HCT116 (cell line): ENCODE measurements around the gene STAG1. TPM values are rescaled to one million over a fixed set of nuclear protein-coding genes. Genes with fewer than 3 reads are reported as not detected.

Experiments used
- ATAC-seq: fragments of 200-7000 bp; cut with Tn5 transposase; 2 replicates; pipeline ENCODE4 v1.9.1; 2020; ENCODE audit warnings: mild to moderate bottlenecking, moderate library complexity
- BruUV-seq: library from RNA; stranded (reverse); fragments of 400-500 nt; replicated peaks from 2 replicates; lab custom pipeline; 2021; lab: Mats Ljungman, UMichigan
- CTCF ChIA-PET: fragments of 300-600 bp; sonication (Branson Sonifier 250); formaldehyde crosslinking; loops from one replicate; lab custom pipeline; 2021; ENCODE audit warnings: antibody characterized with exemption; lab: Charles Lee
- POLR2A ChIA-PET: fragments of 300-600, 350-600 bp; sonication (Branson Sonifier 250); formaldehyde crosslinking; loops from one replicate; lab custom pipeline; 2021; ENCODE audit warnings: antibody characterized with exemption; lab: Charles Lee
- RAD21 ChIA-PET, 2 experiments: fragments of 300-600 bp; sonication (Branson Sonifier 250); formaldehyde crosslinking; loops; one replicate each; lab custom pipeline; 2023; ENCODE audit warnings: low total read pairs in 2 of 2; ENCODE audit not compliant: uncharacterized antibody in 2 of 2, unreplicated experiment in 2 of 2, low non-redundant PET in 1 of 2; lab: Charles Lee
- DNase-seq: peaks from one replicate; pipeline ENCODE4 v3.0.0-alpha.2; 2010; ENCODE audit warnings: low read depth, low spot score
- H2AFZ ChIP-seq: fragments of 200-600 bp; shearing (Covaris generic), sonication (generic); 2 replicates; pipeline ENCODE4 v1.6.1; 2017; ENCODE audit warnings: low read depth, mixed run types, mixed read lengths, antibody characterized with exemption, low read length; ENCODE audit not compliant: poor library complexity, severe bottlenecking
- H3K27ac ChIP-seq: 2 replicates; pipeline ENCODE4 v1.5.1; 2012; ENCODE audit warnings: low read depth, low read length
- H3K27me3 ChIP-seq: fragments of 200-600 bp; sonication (generic); 2 replicates; pipeline ENCODE4 v1.6.1; 2016; ENCODE audit warnings: mixed run types, low read length, mixed read lengths; ENCODE audit not compliant: insufficient read depth
- H3K36me3 ChIP-seq, 2 experiments: fragments of 200-500 bp in 1 of 2; fragments of 200-600 bp in 1 of 2; sonication (Bioruptor generic) in 1 of 2; sonication (generic) in 1 of 2; 2 replicates each; pipeline versions ENCODE4 v1.5.1 to v1.6.1; 2014 to 2016; ENCODE audit warnings: low read length in 2 of 2, inconsistent platforms in 1 of 2, mixed read lengths in 1 of 2, mixed run types in 1 of 2; ENCODE audit not compliant: insufficient read depth in 2 of 2, control insufficient read depth in 1 of 2
- H3K4me1 ChIP-seq, 2 experiments: fragments of 200-600 bp in 1 of 2; sonication (generic) in 1 of 2; 2 replicates each; pipeline versions ENCODE4 v1.5.1 to v1.6.1; 2012 to 2017; ENCODE audit warnings: low read length in 2 of 2, inconsistent platforms in 1 of 2, mild to moderate bottlenecking in 1 of 2, mixed read lengths in 1 of 2, mixed run types in 1 of 2, moderate library complexity in 1 of 2; ENCODE audit not compliant: insufficient read depth in 2 of 2, control insufficient read depth in 1 of 2
- H3K4me2 ChIP-seq: fragments of 200-600 bp; sonication (generic); 2 replicates; pipeline ENCODE4 v1.6.1; 2017; ENCODE audit warnings: mixed run types, low read length, mixed read lengths
- H3K4me3 ChIP-seq, 2 experiments: fragments of 200-600 bp in 1 of 2; sonication (generic) in 1 of 2; replicated peaks in 1 of 2; 2 replicates each; pipeline ENCODE4 v1.5.1; 2011 to 2016; ENCODE audit warnings: low read length in 2 of 2, control low read depth in 1 of 2, low read depth in 1 of 2, mild to moderate bottlenecking in 1 of 2, mixed read lengths in 1 of 2, mixed run types in 1 of 2
- H3K79me2 ChIP-seq: fragments of 200-600 bp; sonication (generic); 2 replicates; pipeline ENCODE4 v1.6.1; 2017; ENCODE audit warnings: mild to moderate bottlenecking, mixed run types, low read length, moderate library complexity, mixed read lengths; ENCODE audit not compliant: insufficient read depth
- H3K9ac ChIP-seq: fragments of 200-600 bp; sonication (generic); 2 replicates; pipeline ENCODE4 v1.6.1; 2016; ENCODE audit warnings: low read length, mixed read lengths
- H3K9me2 ChIP-seq: fragments of 200-600 bp; sonication (generic), shearing (Covaris generic); 2 replicates; pipeline ENCODE4 v1.6.1; 2017; ENCODE audit warnings: mixed run types, mild to moderate bottlenecking, moderate library complexity; ENCODE audit not compliant: insufficient read depth
- H3K9me3 ChIP-seq, 2 experiments: fragments of 200-500 bp in 1 of 2; fragments of 200-600 bp in 1 of 2; sonication (Bioruptor generic) in 1 of 2; sonication (generic) in 1 of 2; 2 replicates each; pipeline ENCODE4 v1.6.1; 2014 to 2017; ENCODE audit warnings: low read length in 2 of 2, mixed read lengths in 2 of 2, inconsistent platforms in 1 of 2, low read depth in 1 of 2, mild to moderate bottlenecking in 1 of 2, mixed run types in 1 of 2, moderate library complexity in 1 of 2; ENCODE audit not compliant: control insufficient read depth in 1 of 2, insufficient read depth in 1 of 2
- H4K20me1 ChIP-seq: fragments of 200-600 bp; sonication (generic), shearing (Covaris generic); 2 replicates; pipeline ENCODE4 v1.6.1; 2017; ENCODE audit warnings: mixed run types, mild to moderate bottlenecking, moderate library complexity; ENCODE audit not compliant: insufficient read depth
- CEBPB ChIP-seq: IDR thresholded peaks from 2 replicates; pipeline ENCODE4 v1.6.1; 2012; ENCODE audit warnings: low read depth
- CTCF ChIP-seq, 3 experiments: fragments of 200-600 bp in 1 of 3; sonication (generic) in 1 of 3; IDR thresholded peaks in 2 of 3; conservative IDR thresholded peaks in 1 of 3; 2 replicates each; pipeline ENCODE4 v1.5.1; 2012 to 2017; ENCODE audit warnings: low read depth in 2 of 3, low read length in 2 of 3, antibody characterized with exemption in 1 of 3, borderline replicate concordance in 1 of 3, control low read depth in 1 of 3, mild to moderate bottlenecking in 1 of 3, mixed read lengths in 1 of 3, mixed run types in 1 of 3, moderate library complexity in 1 of 3; ENCODE audit not compliant: insufficient read depth in 1 of 3
- EGR1 ChIP-seq: IDR thresholded peaks from 2 replicates; pipeline ENCODE4 v1.6.1; 2012; ENCODE audit warnings: low read depth
- EZH2phosphoT487 ChIP-seq: fragments of 200-600 bp; IDR thresholded peaks from 2 replicates; pipeline ENCODE4 v1.6.1; 2018; ENCODE audit warnings: antibody characterized with exemption, borderline replicate concordance
- JUND ChIP-seq: IDR thresholded peaks from 2 replicates; pipeline ENCODE4 v1.6.1; 2012
- MAX ChIP-seq: IDR thresholded peaks from 2 replicates; pipeline ENCODE4 v1.6.1; 2012
- POLR2A ChIP-seq: IDR thresholded peaks from 2 replicates; pipeline ENCODE4 v1.7.0; 2011; ENCODE audit warnings: borderline replicate concordance; ENCODE audit not compliant: insufficient read depth, insufficient read length; ENCODE audit errors: extremely low read depth
- SP1 ChIP-seq: IDR thresholded peaks from 2 replicates; pipeline ENCODE4 v1.6.1; 2012; ENCODE audit warnings: low read depth
- SRF ChIP-seq: IDR thresholded peaks from 2 replicates; pipeline ENCODE4 v1.6.1; 2012; ENCODE audit warnings: low read depth
- ZFX ChIP-seq: fragments of 450-650 bp; IDR thresholded peaks from 2 replicates; pipeline ENCODE4 v1.6.1; 2017
- intact Hi-C: fragments of 100-400 bp; cut with micrococcal nuclease; formaldehyde crosslinking; loops from 2 replicates; pipeline ENCODE4 v1.10.0; 2022
- total RNA-seq: library from RNA; stranded (reverse); gene quantifications from one replicate; pipeline ENCODE4 v1.2.1, GENCODE V29; 2021; ENCODE audit not compliant: unreplicated experiment

STAG1 gene
- total RNA-seq, 1 experiment from 2014 or later: 29.4 TPM

- no peak for DNase-seq
- H3K4me2 ChIP-seq: no peak overlapping the region
- H2AFZ ChIP-seq: no peak overlapping the region
- no peaks in the 10 kb centered on the region for H3K27me3 ChIP-seq
- POLR2A ChIA-PET: no interaction called here
- H3K36me3 ChIP-seq: no peaks in the 10 kb centered on the region
- BruUV-seq: no TSS peak
- ATAC-seq: no peak
- no peaks in the 10 kb centered on the region for H4K20me1 ChIP-seq
- H3K79me2 ChIP-seq: peaks cover 88% of the 10 kb centered on the region
- RAD21 ChIA-PET: no interaction called here
- intact Hi-C loops: no loop called here
- TF ChIP-seq CEBPB: no peak
- no peak for TF ChIP-seq EZH2phosphoT487
- no peak for TF ChIP-seq ZFX
- no peak for TF ChIP-seq POLR2A
- TF ChIP-seq JUND: no peak
- no peak for TF ChIP-seq EGR1
- TF ChIP-seq SRF: no peak
- no peak for TF ChIP-seq MAX
- no peak for TF ChIP-seq SP1
- no peak for TF ChIP-seq CTCF (IDR thresholded peaks at IDR 0.05 in 2 of 3, conservative IDR thresholded peaks at IDR 0.05 in 1 of 3; ENCODE audit: borderline replicate concordance in 1 of 3, insufficient read depth in 1 of 3, low read depth in 2 of 3, low read length in 2 of 3)
- no peak overlapping the region for H3K9ac ChIP-seq
- H3K9me2 ChIP-seq: no peaks in the 10 kb centered on the region
- H3K4me3 ChIP-seq: no peak overlapping the region
- no peaks in the 10 kb centered on the region for H3K9me3 ChIP-seq
- H3K4me1 ChIP-seq: peaks cover 0 to 17% of the 10 kb centered on the region in 2 experiments; a peak in 2 of 4 replicates
- no peak overlapping the region for H3K27ac ChIP-seq
- CTCF ChIA-PET: no interaction called here
Observed at GRCh38 chr3:136675150-136675858, 76.9 kb downstream of the STAG1 start.
